Measurements from ENCODE around the gene SPAM1. TPM values are rescaled to one million over a fixed set of nuclear protein-coding genes. Genes with fewer than 3 reads are reported as not detected.
"Not testable (repeated sequence)": the region's sequence is repeated elsewhere in the genome, so short reads cannot be mapped to it uniquely, and the experiment has no call there.

SPAM1 gene
- total RNA-seq, 2 donors from 2014 or later, result 0.62 TPM; not detected in 1

DNA sequence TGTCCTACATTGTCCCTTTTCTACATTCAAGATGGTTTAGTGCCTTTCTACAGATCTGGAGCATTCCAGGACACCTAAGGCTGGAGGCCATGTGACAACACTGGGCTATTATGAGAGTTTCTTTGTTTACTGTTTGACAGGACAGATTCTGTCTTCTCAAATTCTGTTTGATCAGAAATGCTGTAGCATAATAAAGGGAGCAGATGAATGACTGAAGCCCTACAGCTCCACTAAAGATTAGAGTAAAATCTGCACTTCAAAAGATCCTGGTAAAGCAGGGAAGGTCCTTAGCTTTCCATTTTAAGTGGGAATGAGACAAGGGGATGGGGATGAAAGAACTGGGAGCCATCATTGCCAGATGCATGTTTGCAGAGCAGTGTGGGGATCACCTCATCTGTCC is 69.4 kb downstream of the SPAM1 start:
- no peak for DNase-seq (ENCODE audit: low spot score)
- H3K9me3 ChIP-seq, result no peaks in the 10 kb centered on the region
- no peaks in the 10 kb centered on the region for H3K4me1 ChIP-seq (replicated peaks)
- H3K27ac ChIP-seq, result no peak overlapping the region
- no peaks in the 10 kb centered on the region for H3K27me3 ChIP-seq (replicated peaks; ENCODE audit: insufficient read depth)
- H3K36me3 ChIP-seq, result no peaks in the 10 kb centered on the region
- H3K4me3 ChIP-seq, result no peak overlapping the region
- TF ChIP-seq CTCF (IDR thresholded peaks at IDR 0.05) (no peak), POLR2A (IDR thresholded peaks at IDR 0.05) (no peak), POLR2AphosphoS5 (IDR thresholded peaks at IDR 0.05) (no peak)
- intact Hi-C loops (cut with DNase I), result no loop called here

GRCh38 chr7:123995617-123996326 is 70.7 kb downstream of the SPAM1 start:
- WGBS, result 82% methylated on average over 10 of the region's 10 CpGs
- no peaks in the 10 kb centered on the region for H3K4me1 ChIP-seq (replicated peaks)
- no peak overlapping the region for H3K4me3 ChIP-seq

GRCh38 chr7:123996327-123996625 is 71.2 kb downstream of the SPAM1 start:
- no peaks in the 10 kb centered on the region for H3K4me1 ChIP-seq (replicated peaks)
- TF ChIP-seq POLR2AphosphoS5 (IDR thresholded peaks at IDR 0.05), result no peak
- no peak for TF ChIP-seq POLR2A (IDR thresholded peaks at IDR 0.05)
- TF ChIP-seq CTCF (IDR thresholded peaks at IDR 0.05), result no peak
- DNase-seq (ENCODE audit: low spot score), result no peak
- intact Hi-C loops (cut with DNase I), result no loop called here
- no peak overlapping the region for H3K27ac ChIP-seq
- no peaks in the 10 kb centered on the region for H3K36me3 ChIP-seq
- 86% methylated on average over 6 of the region's 6 CpGs for WGBS
- no peaks in the 10 kb centered on the region for H3K9me3 ChIP-seq
- no peaks in the 10 kb centered on the region for H3K27me3 ChIP-seq (replicated peaks; ENCODE audit: insufficient read depth)
- H3K4me3 ChIP-seq, result no peak overlapping the region

More at GRCh38 chr7:123995617-123996326, 70.7 kb downstream of the SPAM1 start:
- H3K27me3 ChIP-seq (replicated peaks; ENCODE audit: insufficient read depth), result no peaks in the 10 kb centered on the region
- intact Hi-C loops (cut with DNase I), result no loop called here
- no peak overlapping the region for H3K27ac ChIP-seq
- DNase-seq (ENCODE audit: low spot score), result no peak
- no peaks in the 10 kb centered on the region for H3K9me3 ChIP-seq
- no peak for TF ChIP-seq POLR2A (IDR thresholded peaks at IDR 0.05)
- no peak for TF ChIP-seq POLR2AphosphoS5 (IDR thresholded peaks at IDR 0.05)
- no peak for TF ChIP-seq CTCF (IDR thresholded peaks at IDR 0.05)
- H3K36me3 ChIP-seq, result no peaks in the 10 kb centered on the region

GRCh38 chr7:123998921-123999320 is 73.9 kb downstream of the SPAM1 start:
- no peak for TF ChIP-seq POLR2AphosphoS5 (IDR thresholded peaks at IDR 0.05)
- TF ChIP-seq CTCF (IDR thresholded peaks at IDR 0.05), result no peak
- no peak for TF ChIP-seq POLR2A (IDR thresholded peaks at IDR 0.05)
- Histone ChIP-seq H3K27ac (no peak overlapping the region), H3K9me3 (no peaks in the 10 kb centered on the region), H3K27me3 (replicated peaks; ENCODE audit: insufficient read depth) (no peaks in the 10 kb centered on the region), H3K4me3 (no peak overlapping the region), H3K36me3 (no peaks in the 10 kb centered on the region), H3K4me1 (replicated peaks) (no peaks in the 10 kb centered on the region)
- intact Hi-C loops (cut with DNase I), result no loop called here
- no peak for DNase-seq (ENCODE audit: low spot score)
- WGBS, result 75% methylated on average over 5 of the region's 5 CpGs

DNA sequence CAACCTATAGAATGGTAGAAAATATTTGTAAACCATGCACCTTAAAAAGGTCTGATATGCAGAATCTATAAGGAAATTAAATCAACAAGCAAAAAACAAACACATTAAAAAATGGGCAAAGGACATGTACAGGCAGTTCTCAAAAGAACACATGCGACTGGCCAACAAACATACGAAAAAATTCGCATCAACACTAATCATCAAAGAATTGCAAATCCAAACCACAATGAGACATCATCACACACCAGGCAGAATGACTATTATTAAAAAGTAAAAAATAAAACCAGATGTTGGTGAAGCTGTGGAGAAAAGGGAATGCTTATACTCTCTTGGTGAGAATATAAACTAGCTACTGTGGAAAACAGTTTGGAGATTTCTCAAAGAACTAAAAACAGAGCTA is 74.7 kb downstream of the SPAM1 start:
- Histone ChIP-seq H3K9me3 (no peaks in the 10 kb centered on the region), H3K36me3 (no peaks in the 10 kb centered on the region), H3K4me3 (no peak overlapping the region), H3K27ac (no peak overlapping the region), H3K27me3 (replicated peaks; ENCODE audit: insufficient read depth) (no peaks in the 10 kb centered on the region), H3K4me1 (replicated peaks) (no peaks in the 10 kb centered on the region)
- DNase-seq (ENCODE audit: low spot score), result no peak
- TF ChIP-seq CTCF (IDR thresholded peaks at IDR 0.05), result no peak
- no peak for TF ChIP-seq POLR2AphosphoS5 (IDR thresholded peaks at IDR 0.05)
- no peak for TF ChIP-seq POLR2A (IDR thresholded peaks at IDR 0.05)
- WGBS, result 80% methylated on average over 3 of the region's 3 CpGs
- intact Hi-C loops (cut with DNase I), result no loop called here

DNA sequence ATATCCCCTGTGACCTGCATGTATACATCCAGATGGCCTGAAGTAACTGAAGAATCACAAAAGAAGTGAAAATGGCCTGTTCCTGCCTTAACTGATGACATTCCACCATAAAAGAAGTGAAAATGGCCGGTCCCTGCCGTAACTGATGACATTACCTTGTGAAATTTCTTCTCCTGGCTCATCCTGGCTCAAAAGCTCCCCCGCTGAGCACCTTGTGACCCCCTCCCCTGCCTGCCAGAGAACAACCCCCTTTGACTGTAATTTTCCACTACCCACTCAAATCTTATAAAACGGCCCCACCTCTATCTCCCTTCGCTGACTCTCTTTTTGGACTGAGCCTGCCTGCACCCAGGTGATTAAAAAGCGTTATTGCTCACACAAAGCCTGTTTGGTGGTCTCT is 83.3 kb downstream of the SPAM1 start:
- H3K36me3 ChIP-seq; H3K4me1 ChIP-seq (replicated peaks); H3K9me3 ChIP-seq; DNase-seq (ENCODE audit: low spot score); H3K27ac ChIP-seq; intact Hi-C loops (cut with DNase I); H3K27me3 ChIP-seq (replicated peaks; ENCODE audit: insufficient read depth); H3K4me3 ChIP-seq: not testable (repeated sequence)
- WGBS, result 66% methylated on average over 6 of the region's 6 CpGs

Measured in prostate gland (tissue), 2 donors.